Measurements from ENCODE around the gene SPAG4. TPM values are rescaled to one million over a fixed set of nuclear protein-coding genes. Genes with fewer than 3 reads are reported as not detected.

The SPAG4 gene, protein sequence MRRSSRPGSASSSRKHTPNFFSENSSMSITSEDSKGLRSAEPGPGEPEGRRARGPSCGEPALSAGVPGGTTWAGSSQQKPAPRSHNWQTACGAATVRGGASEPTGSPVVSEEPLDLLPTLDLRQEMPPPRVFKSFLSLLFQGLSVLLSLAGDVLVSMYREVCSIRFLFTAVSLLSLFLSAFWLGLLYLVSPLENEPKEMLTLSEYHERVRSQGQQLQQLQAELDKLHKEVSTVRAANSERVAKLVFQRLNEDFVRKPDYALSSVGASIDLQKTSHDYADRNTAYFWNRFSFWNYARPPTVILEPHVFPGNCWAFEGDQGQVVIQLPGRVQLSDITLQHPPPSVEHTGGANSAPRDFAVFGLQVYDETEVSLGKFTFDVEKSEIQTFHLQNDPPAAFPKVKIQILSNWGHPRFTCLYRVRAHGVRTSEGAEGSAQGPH
- 1.2 TPM for total RNA-seq

DNA sequence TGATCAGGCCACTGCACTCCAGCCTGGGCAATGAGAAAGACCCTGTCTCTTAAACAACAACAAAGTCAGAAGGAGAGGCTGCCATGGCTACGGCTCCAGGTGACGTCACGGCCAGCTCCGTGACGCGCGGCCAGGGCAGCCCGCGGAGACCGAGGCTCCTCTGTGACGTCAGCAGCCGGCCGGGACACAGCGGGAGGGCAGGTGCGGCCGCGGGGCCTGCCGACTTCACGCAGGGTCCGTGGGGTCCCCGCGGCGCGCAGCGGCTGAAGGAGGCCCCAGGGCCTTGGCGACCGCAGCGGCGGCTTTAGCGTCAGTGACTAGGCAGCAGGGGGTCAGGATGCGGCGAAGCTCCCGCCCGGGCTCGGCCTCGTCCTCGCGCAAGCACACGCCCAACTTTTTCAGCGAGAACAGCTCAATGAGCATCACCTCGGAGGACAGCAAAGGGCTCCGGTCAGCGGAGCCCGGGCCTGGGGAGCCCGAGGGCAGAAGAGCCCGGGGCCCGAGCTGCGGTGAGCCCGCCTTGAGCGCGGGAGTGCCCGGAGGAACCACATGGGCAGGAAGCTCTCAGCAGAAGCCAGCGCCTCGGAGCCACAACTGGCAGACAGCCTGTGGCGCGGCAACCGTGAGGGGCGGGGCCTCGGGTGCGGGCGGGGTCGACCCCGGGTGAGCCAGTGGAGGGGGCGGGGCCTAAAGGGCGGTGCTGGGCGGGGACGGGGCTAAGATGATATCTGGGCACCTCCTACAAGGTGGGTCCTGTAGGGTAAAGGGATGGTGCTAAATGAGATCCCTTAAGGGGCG is at the start of gene SPAG4:
SPAG4 (plus strand) TSS at position 163 of the 798 bp plus-strand sequence; CDS start at position 338, 175 bp downstream.

DNA sequence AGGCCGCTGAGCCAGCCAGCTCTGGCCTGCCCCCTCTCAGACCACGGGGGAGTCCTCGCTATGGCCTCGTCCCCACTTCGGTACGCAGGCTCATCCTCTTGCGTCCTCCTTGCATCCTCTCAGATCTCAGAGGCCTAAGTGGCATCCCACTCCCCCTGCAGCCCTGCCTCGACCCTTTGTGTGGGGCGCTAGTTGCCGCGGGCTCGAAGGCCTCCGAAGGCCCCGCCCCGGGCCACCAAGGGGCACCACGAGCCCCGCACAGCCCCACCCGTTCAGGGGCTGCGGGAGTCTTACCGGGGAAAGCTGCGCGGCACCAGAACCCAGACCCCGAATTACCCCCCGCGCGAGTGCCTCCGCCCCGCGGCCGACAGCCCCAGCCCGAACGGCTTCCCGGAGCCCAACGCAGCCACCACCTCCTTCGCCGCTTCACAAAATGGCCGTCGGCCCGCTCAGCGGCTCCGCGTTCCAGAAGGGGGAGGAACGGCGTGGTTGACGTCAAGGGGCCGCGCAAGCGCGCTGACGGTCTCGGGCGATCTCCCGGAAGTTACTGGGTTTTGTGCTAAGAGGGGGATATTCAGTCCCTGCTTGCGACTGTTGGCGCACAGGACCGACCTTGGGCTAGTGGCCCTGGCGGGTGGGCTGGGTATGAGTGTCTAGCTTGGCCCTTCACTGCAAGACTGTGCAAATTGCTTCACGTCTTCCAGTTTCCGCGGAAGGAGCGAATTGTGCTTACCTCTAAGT is 49.0 kb downstream of the SPAG4 start, which contains the start of the genes CPNE1 and RBM12:
CPNE1 (minus strand) TSS at position 435 of the 741 bp plus-strand sequence. CDS start 31,977 bp downstream, outside the sequence.
RBM12 (minus strand) TSS at position 435 of the 741 bp plus-strand sequence. CDS start 9,578 bp downstream, outside the sequence.

Other genes with a start within 250 kb of the SPAG4 start
- gene UQCC1, start 203.9 kb upstream of the SPAG4 start, total RNA-seq, result 42.7 TPM
- 0.82 TPM for gene GDF5, start 177.6 kb upstream of the SPAG4 start, total RNA-seq
- 50.9 TPM for gene CEP250, start 160.2 kb upstream of the SPAG4 start, total RNA-seq
- gene C20orf173, start 86.2 kb upstream of the SPAG4 start, total RNA-seq, result not detected
- 217 TPM for gene ERGIC3, start 73.8 kb upstream of the SPAG4 start, total RNA-seq
- gene CPNE1, start 49.1 kb downstream of the SPAG4 start, total RNA-seq, result 86.6 TPM
- gene RBM12, start 49.1 kb downstream of the SPAG4 start, total RNA-seq, result 87.4 TPM
- gene NFS1, start 83.5 kb downstream of the SPAG4 start, total RNA-seq, result 38.4 TPM
- gene ROMO1, start 83.6 kb downstream of the SPAG4 start, total RNA-seq, result 49.9 TPM
- gene RBM39, start 126.4 kb downstream of the SPAG4 start, total RNA-seq, result 668 TPM
- 46.5 TPM for gene PHF20, start 156.2 kb downstream of the SPAG4 start, total RNA-seq

All from camera-type eye (tissue), 1 donor.